ENCODE data around the gene RBM20.

The RBM20 gene

DNA sequence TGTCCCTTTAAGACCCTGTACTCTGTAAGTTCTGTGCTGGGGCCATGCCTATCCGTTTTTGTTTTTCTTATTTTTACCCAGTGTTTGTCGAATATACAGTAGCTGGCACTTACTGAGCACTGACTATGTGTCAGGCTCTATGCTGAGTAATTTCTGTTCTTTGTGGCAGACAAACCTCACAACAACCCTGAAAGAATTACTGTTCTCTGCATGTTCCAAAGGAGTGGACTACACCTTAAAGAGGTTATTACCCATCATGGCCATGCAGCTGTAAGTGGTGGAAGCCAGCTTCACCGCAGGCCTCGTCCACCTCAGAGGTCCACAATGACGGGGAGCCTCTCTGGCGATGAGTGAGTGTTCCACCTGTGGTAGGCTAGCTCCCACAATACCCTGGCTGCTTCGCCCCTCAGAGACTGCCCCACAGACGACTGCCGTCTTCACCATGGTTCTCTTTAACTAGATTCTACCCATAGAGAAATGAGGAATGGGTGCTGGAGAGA, 30.1 kb upstream of the RBM20 start:
- no peak for TF ChIP-seq ISL1 (CRISPR knock-in tag; IDR thresholded peaks at IDR 0.05)
- ATAC-seq = no peak

DNA sequence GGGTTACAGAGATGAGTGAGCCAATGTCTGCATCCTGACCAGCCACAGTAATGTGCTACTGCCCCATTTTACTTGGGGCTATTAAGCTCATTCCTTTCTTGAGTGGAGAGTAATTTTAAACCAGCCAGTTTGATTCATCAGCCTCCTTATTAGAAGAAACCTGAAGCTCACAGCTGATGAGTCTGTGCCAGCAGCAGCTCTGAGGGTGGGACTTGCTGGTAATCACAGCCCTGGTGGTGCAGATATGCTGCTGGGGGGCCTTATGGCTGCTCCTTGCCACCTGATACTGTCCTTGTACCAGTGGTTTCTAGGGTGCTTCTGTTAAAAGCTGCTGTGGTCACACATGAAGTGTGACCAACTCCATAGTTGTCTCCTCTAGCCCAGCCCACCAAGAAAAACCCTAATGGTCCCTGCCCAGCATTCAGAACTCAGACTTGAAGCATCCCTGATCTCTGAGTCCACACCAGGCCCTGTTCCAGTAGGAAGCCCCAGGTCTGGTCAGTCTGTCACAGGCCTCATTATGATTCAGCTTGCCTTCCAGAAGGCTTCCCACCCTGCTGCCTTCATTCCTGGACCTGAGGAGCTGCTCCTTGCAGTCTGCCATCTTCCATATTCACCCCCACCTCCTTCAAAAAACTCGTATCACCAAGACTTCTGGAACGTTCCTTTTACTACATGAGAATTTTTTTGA, 28.9 kb upstream of the RBM20 start:
- ATAC-seq = peak; percentile 44
- TF ChIP-seq ZNF565 (CRISPR knock-in tag; conservative IDR thresholded peaks at IDR 0.05; ENCODE audit: low read depth) = no peak
- no peak for TF ChIP-seq ISL1 (CRISPR knock-in tag; IDR thresholded peaks at IDR 0.05)
- TF ChIP-seq TCF4 (CRISPR knock-in tag; IDR thresholded peaks at IDR 0.05; ENCODE audit: borderline replicate concordance) = no peak
- no peak for TF ChIP-seq ZNF70 (CRISPR knock-in tag; IDR thresholded peaks at IDR 0.05)
- no peak for TF ChIP-seq GLIS3 (CRISPR knock-in tag; IDR thresholded peaks at IDR 0.05)
- no peak for TF ChIP-seq PPARA (CRISPR knock-in tag; IDR thresholded peaks at IDR 0.05; ENCODE audit: borderline replicate concordance)
- TF ChIP-seq ZC3H10 (CRISPR knock-in tag; IDR thresholded peaks at IDR 0.05) = no peak
- TF ChIP-seq, protein P1, sequence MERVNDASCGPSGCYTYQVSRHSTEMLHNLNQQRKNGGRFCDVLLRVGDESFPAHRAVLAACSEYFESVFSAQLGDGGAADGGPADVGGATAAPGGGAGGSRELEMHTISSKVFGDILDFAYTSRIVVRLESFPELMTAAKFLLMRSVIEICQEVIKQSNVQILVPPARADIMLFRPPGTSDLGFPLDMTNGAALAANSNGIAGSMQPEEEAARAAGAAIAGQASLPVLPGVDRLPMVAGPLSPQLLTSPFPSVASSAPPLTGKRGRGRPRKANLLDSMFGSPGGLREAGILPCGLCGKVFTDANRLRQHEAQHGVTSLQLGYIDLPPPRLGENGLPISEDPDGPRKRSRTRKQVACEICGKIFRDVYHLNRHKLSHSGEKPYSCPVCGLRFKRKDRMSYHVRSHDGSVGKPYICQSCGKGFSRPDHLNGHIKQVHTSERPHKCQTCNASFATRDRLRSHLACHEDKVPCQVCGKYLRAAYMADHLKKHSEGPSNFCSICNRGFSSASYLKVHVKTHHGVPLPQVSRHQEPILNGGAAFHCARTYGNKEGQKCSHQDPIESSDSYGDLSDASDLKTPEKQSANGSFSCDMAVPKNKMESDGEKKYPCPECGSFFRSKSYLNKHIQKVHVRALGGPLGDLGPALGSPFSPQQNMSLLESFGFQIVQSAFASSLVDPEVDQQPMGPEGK (CRISPR knock-in tag; IDR thresholded peaks at IDR 0.05; ENCODE audit: borderline replicate concordance) = no peak
- no peak for TF ChIP-seq CSDC2 (CRISPR knock-in tag; IDR thresholded peaks at IDR 0.05)
- no peak for TF ChIP-seq ZFP3 (CRISPR knock-in tag; IDR thresholded peaks at IDR 0.05)
- no peak for TF ChIP-seq ESRRG (CRISPR knock-in tag; IDR thresholded peaks at IDR 0.05)
- TF ChIP-seq TOX (CRISPR knock-in tag; IDR thresholded peaks at IDR 0.05; ENCODE audit: borderline replicate concordance) = no peak
- no peak for TF ChIP-seq SNAI2 (CRISPR knock-in tag; IDR thresholded peaks at IDR 0.05)
- TF ChIP-seq BACH2 (CRISPR knock-in tag; IDR thresholded peaks at IDR 0.05; ENCODE audit: borderline replicate concordance) = no peak
- TF ChIP-seq, protein P2, sequence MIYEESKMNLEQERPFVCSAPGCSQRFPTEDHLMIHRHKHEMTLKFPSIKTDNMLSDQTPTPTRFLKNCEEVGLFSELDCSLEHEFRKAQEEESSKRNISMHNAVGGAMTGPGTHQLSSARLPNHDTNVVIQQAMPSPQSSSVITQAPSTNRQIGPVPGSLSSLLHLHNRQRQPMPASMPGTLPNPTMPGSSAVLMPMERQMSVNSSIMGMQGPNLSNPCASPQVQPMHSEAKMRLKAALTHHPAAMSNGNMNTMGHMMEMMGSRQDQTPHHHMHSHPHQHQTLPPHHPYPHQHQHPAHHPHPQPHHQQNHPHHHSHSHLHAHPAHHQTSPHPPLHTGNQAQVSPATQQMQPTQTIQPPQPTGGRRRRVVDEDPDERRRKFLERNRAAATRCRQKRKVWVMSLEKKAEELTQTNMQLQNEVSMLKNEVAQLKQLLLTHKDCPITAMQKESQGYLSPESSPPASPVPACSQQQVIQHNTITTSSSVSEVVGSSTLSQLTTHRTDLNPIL (CRISPR knock-in tag; IDR thresholded peaks at IDR 0.05; ENCODE audit: low read depth) = no peak
- TF ChIP-seq ZNF8 (CRISPR knock-in tag; IDR thresholded peaks at IDR 0.05) = no peak

DNA sequence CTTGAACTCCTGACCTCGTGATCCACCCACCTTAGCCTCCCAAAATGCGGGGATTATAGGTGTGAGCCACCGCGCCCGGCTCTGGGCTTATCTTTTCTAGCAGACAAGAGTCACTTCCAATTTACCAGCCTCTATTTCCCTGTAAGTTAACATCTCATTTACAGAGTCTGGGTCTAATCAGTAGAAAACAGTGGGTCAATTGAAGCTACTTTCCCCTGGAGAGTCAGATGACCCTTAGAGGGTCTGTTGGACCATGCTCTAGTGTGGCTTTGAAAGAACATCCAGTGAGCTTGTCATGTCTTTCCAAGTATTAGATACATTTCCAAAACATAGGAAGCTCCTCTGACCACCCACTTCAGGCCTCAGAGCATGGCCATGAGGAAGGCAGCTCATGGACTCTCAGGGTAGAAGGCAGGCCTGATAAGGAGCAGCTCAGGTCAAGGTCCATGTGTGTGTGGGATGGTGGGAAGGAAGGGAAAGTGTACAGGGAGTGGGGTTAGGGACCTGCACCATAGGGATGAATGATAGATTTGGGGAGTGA, 27.6 kb upstream of the RBM20 start:
- TF ChIP-seq ESRRG (CRISPR knock-in tag; IDR thresholded peaks at IDR 0.05) (no peak), SNAI2 (CRISPR knock-in tag; IDR thresholded peaks at IDR 0.05) (no peak), GLIS3 (CRISPR knock-in tag; IDR thresholded peaks at IDR 0.05) (no peak), ZFP30 (CRISPR knock-in tag; IDR thresholded peaks at IDR 0.05) (no peak), BACH2 (CRISPR knock-in tag; IDR thresholded peaks at IDR 0.05; ENCODE audit: borderline replicate concordance) (no peak), CSDC2 (CRISPR knock-in tag; IDR thresholded peaks at IDR 0.05) (no peak), ZC3H10 (CRISPR knock-in tag; IDR thresholded peaks at IDR 0.05) (no peak), TOX (CRISPR knock-in tag; IDR thresholded peaks at IDR 0.05; ENCODE audit: borderline replicate concordance) (no peak), OSR1 (CRISPR knock-in tag; IDR thresholded peaks at IDR 0.05) (no peak), RARB (CRISPR knock-in tag; IDR thresholded peaks at IDR 0.05) (no peak), ZNF8 (CRISPR knock-in tag; IDR thresholded peaks at IDR 0.05) (no peak), ZNF565 (CRISPR knock-in tag; conservative IDR thresholded peaks at IDR 0.05; ENCODE audit: low read depth) (no peak), ZNF70 (CRISPR knock-in tag; IDR thresholded peaks at IDR 0.05) (no peak), PPARA (CRISPR knock-in tag; IDR thresholded peaks at IDR 0.05; ENCODE audit: borderline replicate concordance) (no peak), ZFP3 (CRISPR knock-in tag; IDR thresholded peaks at IDR 0.05) (no peak), ARNTL (CRISPR knock-in tag; IDR thresholded peaks at IDR 0.05; ENCODE audit: borderline replicate concordance, low read depth) (no peak), TCF4 (CRISPR knock-in tag; IDR thresholded peaks at IDR 0.05; ENCODE audit: borderline replicate concordance) (no peak)
- TF ChIP-seq, protein P2 (CRISPR knock-in tag; IDR thresholded peaks at IDR 0.05; ENCODE audit: low read depth) = no peak
- TF ChIP-seq, protein P1 (CRISPR knock-in tag; IDR thresholded peaks at IDR 0.05; ENCODE audit: borderline replicate concordance) = no peak
- TF ChIP-seq, protein P3, sequence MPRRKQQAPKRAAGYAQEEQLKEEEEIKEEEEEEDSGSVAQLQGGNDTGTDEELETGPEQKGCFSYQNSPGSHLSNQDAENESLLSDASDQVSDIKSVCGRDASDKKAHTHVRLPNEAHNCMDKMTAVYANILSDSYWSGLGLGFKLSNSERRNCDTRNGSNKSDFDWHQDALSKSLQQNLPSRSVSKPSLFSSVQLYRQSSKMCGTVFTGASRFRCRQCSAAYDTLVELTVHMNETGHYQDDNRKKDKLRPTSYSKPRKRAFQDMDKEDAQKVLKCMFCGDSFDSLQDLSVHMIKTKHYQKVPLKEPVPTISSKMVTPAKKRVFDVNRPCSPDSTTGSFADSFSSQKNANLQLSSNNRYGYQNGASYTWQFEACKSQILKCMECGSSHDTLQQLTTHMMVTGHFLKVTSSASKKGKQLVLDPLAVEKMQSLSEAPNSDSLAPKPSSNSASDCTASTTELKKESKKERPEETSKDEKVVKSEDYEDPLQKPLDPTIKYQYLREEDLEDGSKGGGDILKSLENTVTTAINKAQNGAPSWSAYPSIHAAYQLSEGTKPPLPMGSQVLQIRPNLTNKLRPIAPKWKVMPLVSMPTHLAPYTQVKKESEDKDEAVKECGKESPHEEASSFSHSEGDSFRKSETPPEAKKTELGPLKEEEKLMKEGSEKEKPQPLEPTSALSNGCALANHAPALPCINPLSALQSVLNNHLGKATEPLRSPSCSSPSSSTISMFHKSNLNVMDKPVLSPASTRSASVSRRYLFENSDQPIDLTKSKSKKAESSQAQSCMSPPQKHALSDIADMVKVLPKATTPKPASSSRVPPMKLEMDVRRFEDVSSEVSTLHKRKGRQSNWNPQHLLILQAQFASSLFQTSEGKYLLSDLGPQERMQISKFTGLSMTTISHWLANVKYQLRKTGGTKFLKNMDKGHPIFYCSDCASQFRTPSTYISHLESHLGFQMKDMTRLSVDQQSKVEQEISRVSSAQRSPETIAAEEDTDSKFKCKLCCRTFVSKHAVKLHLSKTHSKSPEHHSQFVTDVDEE (CRISPR knock-in tag; IDR thresholded peaks at IDR 0.05) = no peak
- no peak for ATAC-seq

Data from SK-N-SH treated with all-trans-retinoic acid at 6 μM for 48 hours (cell line).